ENCODE results near the gene PSMD13. TPM values are rescaled to one million over a fixed set of nuclear protein-coding genes. Genes with fewer than 3 reads are reported as not detected.

PSMD13 gene
- total and polyA plus RNA-seq, 2 of the 4 experiments (the other 2 are of a cell fraction), result 177 to 217 TPM

GRCh38 chr11:291281-292210 is 54.8 kb downstream of the PSMD13 start:
- no peak overlapping the region for H2BK15ac ChIP-seq (ENCODE audit: low read depth, low read length)
- TF ChIP-seq ELK1 (IDR thresholded peaks at IDR 0.05; ENCODE audit: borderline replicate concordance, low read depth, low read length) (no peak), POLR2A (IDR thresholded peaks at IDR 0.05; ENCODE audit: low read depth, low read length) (no peak), FOS (IDR thresholded peaks at IDR 0.05; ENCODE audit: low read depth, low read length) (no peak), RFX5 (IDR thresholded peaks at IDR 0.05; ENCODE audit: low read depth, low read length) (no peak), USF2 (IDR thresholded peaks at IDR 0.05; ENCODE audit: low read depth, low read length) (no peak), BHLHE40 (IDR thresholded peaks at IDR 0.05; ENCODE audit: low read depth, low read length) (no peak), SMC3 (IDR thresholded peaks at IDR 0.05; ENCODE audit: low read depth, low read length) (no peak), NFE2L2 (IDR thresholded peaks at IDR 0.05; ENCODE audit: low read depth, low read length) (no peak), CEBPB (IDR thresholded peaks at IDR 0.05; ENCODE audit: low read depth, low read length) (no peak), RAD21 (IDR thresholded peaks at IDR 0.05; ENCODE audit: low read length) (no peak), MXI1 (IDR thresholded peaks at IDR 0.05; ENCODE audit: borderline replicate concordance, low read depth, low read length) (no peak), RCOR1 (IDR thresholded peaks at IDR 0.05; ENCODE audit: insufficient replicate concordance, low read length) (no peak), CHD1 (IDR thresholded peaks at IDR 0.05; ENCODE audit: low read depth, low read length) (no peak), MAZ (IDR thresholded peaks at IDR 0.05; ENCODE audit: borderline replicate concordance, low read depth, low read length) (no peak), MAFK (IDR thresholded peaks at IDR 0.05; ENCODE audit: low read depth, low read length) (no peak)
- WGBS, 2 experiments (ENCODE audit: extremely low coverage in 2 of 2, insufficient read length in 1 of 2), result 79% methylated on average over 20 of the region's 44 CpGs; no CpG with 5 or more reads in 1 of the 2 experiments
- H2AK5ac ChIP-seq (ENCODE audit: low read depth, low read length), result no peak overlapping the region
- no peaks in the 10 kb centered on the region for H3K9me3 ChIP-seq (ENCODE audit: control insufficient read depth, insufficient read depth, low read length)
- H2BK5ac ChIP-seq (ENCODE audit: low read depth, low read length, poor library complexity, severe bottlenecking), result no peak overlapping the region
- H3K36me3 ChIP-seq (ENCODE audit: control insufficient read depth, insufficient read depth, low read length), result peaks cover 19% of the 10 kb centered on the region
- H3K9ac ChIP-seq (ENCODE audit: low read depth, low read length), result no peak overlapping the region
- H3K9me1 ChIP-seq (ENCODE audit: insufficient read depth, low read length), result no peaks in the 10 kb centered on the region
- H3K4me1 ChIP-seq (ENCODE audit: control insufficient read depth, insufficient read depth, low read length), result peaks cover 4% of the 10 kb centered on the region; the same call in 1 of the 2 replicates
- no peak overlapping the region for H3K4me2 ChIP-seq (ENCODE audit: low read depth, low read length)
- dilution Hi-C loops (cut with HindIII; ENCODE audit: low sequenced_read_pairs, unreplicated experiment), result no loop called here
- ATAC-seq (ENCODE audit: low read depth), result no peak
- no peak overlapping the region for H3K4ac ChIP-seq (ENCODE audit: low read depth, low read length)
- no peak overlapping the region for H3K14ac ChIP-seq (replicated peaks; ENCODE audit: low read depth, low read length)
- no peak overlapping the region for H2BK120ac ChIP-seq (ENCODE audit: low read depth, low read length)
- no peak overlapping the region for H3K4me3 ChIP-seq (ENCODE audit: insufficient read depth, low read depth, low read length)
- H2AK9ac ChIP-seq (replicated peaks; ENCODE audit: low read depth, low read length, poor library complexity), result peak overlapping the region; percentile 42
- ChIA-PET CTCF (no interaction called here), POLR2A (ENCODE audit: unreplicated experiment) (interaction anchor here (0.6 kb wide), 1 partner anchor 13 kb away, joined by 12 read pairs; no protein-coding TSS in a partner anchor)
- in situ Hi-C loops (cut with MboI; ENCODE audit: low sequenced_read_pairs), result no loop called here
- no peak overlapping the region for H2BK20ac ChIP-seq (ENCODE audit: low read depth, low read length)
- H3K56ac ChIP-seq (ENCODE audit: extremely low read depth, insufficient read depth, low read length), result no peak overlapping the region
- H3K18ac ChIP-seq (ENCODE audit: low read depth, low read length), result no peak overlapping the region
- no peaks in the 10 kb centered on the region for H4K20me1 ChIP-seq (ENCODE audit: insufficient read depth, low read length)
- no peak overlapping the region for H2AFZ ChIP-seq (replicated peaks; ENCODE audit: low read length, poor library complexity)
- no peak overlapping the region for H3K27ac ChIP-seq (ENCODE audit: insufficient read depth, low read length)
- no peak overlapping the region for H4K8ac ChIP-seq (ENCODE audit: low read depth in 2 of 2, low read length in 2 of 2)
- intact Hi-C loops (cut with micrococcal nuclease), result no loop called here
- peaks cover 12% of the 10 kb centered on the region; the same call in 1 of the 2 replicates for H3K27me3 ChIP-seq (ENCODE audit: control insufficient read depth, insufficient read depth, low read length)
- no peak overlapping the region for H3K23ac ChIP-seq (ENCODE audit: low read depth, low read length)
- no TSS peak for BruUV-seq (replicated peaks)
- DNase-seq, result no peak
- peaks cover 0 to 7% of the 10 kb centered on the region in 2 experiments; a peak in 3 of 4 replicates for H3K79me1 ChIP-seq (ENCODE audit: low read depth in 1 of 2, low read length in 2 of 2)
- no peak overlapping the region for H4K91ac ChIP-seq (ENCODE audit: insufficient read depth, low read depth, low read length)
- no peak overlapping the region for H4K5ac ChIP-seq (ENCODE audit: low read depth, low read length)
